Measurements from ENCODE around the gene UNC119.
"Not testable (repeated sequence)": the region's sequence is repeated elsewhere in the genome, so short reads cannot be mapped to it uniquely, and the experiment has no call there.

The UNC119 gene

DNA sequence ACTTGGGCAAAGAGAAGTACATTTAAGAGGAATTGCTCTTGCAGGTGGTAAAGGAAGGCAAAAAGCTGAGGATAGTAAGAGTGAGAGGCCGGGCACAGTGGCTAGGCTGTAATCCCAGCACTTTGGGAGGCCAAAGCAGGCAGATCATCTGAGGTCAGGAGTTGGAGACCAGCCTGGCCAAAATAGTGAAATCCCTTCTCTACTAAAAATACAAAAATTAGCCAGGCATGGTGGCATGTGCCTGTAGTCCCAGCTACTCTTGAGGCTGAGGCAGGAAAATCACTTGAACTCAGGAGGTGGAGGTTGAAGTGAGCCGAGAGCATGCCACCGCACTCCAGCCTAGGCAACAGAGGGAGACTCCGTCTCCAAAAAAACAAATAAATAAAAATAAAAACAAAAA lies 30.1 kb downstream of the UNC119 start:
- not testable (repeated sequence) for DNase-seq (ENCODE audit: low read depth)

GRCh38 chr17:28521311-28522085 lies 30.9 kb downstream of the UNC119 start:
- DNase-seq (ENCODE audit: low read depth) = no peak

- no peak for DNase-seq (ENCODE audit: low read depth)
These were observed 31.7 kb downstream of the UNC119 start for GRCh38 chr17:28520687-28521086.

GRCh38 chr17:28519236-28519635 lies 33.2 kb downstream of the UNC119 start:
- no peak for DNase-seq (ENCODE audit: low read depth)

DNA sequence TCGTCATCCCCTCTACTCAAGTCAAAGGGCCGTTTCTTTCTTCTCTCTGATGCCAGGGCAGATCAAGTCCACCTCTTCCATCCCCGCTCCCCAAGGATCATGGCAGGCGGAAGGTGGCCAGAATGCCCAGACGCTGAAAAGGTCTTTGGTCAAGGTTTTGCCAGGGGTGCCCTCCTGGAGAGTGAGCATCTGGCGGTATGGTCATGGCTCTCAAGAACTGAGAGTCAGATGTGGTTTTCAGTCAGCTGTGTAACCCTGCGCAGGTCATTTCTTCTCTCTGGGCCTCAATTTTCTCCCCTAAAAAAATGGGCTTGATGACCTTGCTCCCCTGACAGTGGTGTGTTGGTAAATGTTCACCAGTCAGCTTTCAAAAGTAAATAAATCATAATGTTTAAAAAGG lies 33.8 kb downstream of the UNC119 start:
- DNase-seq (ENCODE audit: low read depth) = no peak

- no peak for DNase-seq (ENCODE audit: low read depth)
These were observed 34.3 kb downstream of the UNC119 start for GRCh38 chr17:28518132-28518531.

GRCh38 chr17:28515518-28515917 lies 36.9 kb downstream of the UNC119 start:
- no peak for DNase-seq (ENCODE audit: low read depth)

DNA sequence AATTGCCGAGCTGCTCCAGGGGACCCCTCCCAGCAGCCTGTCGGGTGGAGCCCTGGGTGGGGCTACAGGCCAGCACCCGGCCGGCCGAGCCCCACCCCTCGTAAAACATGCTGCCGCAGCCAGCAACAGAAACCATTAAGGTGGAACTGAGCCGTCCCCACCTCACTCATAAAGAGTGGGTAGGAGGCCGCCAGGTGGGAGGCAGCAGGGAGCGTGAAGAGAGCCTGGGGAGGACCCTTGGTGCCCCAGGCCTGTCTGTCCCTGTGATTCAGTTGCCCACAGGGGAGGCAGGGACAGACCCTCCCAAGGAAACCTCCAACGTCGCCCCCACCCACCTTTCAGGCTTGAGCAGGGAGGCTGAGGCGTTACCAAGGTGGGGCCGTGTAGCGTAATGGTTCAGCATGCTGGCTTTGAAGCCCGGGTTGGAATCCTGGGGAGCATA lies 37.8 kb downstream of the UNC119 start:
- no peak for DNase-seq (ENCODE audit: low read depth)

DNA sequence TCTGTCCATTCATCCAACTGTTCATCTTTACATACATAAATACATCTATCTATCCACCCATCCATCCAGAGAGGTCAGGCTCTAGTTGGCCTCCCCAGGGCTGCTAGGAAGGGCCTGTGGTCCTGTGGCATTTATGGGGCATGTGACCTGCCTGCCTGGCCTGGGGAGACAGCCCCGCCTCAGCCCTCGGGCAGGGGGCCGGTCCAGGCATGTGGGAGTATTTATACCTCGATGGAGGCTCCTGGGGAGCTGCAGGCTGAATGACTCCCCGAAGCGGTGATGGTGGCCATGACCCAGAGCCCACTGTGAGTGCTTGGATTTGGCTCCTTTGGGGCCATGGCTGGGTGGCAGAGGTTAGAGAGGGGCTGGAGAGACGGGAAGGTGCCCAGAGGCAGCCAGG lies 38.9 kb downstream of the UNC119 start:
- no peak for DNase-seq (ENCODE audit: low read depth)

GRCh38 chr17:28511858-28512461 lies 40.5 kb downstream of the UNC119 start:
- no peak for DNase-seq (ENCODE audit: low read depth)

GRCh38 chr17:28509789-28510188 lies 42.6 kb downstream of the UNC119 start:
- no peak for DNase-seq (ENCODE audit: low read depth)

GRCh38 chr17:28508211-28508724 lies 44.2 kb downstream of the UNC119 start:
- no peak for DNase-seq (ENCODE audit: low read depth)

GRCh38 chr17:28507567-28508203 lies 44.7 kb downstream of the UNC119 start:
- no peak for DNase-seq (ENCODE audit: low read depth)

- DNase-seq (ENCODE audit: low read depth) = no peak
These were observed 45.5 kb downstream of the UNC119 start for GRCh38 chr17:28506763-28507487.

- DNase-seq (ENCODE audit: low read depth) = no peak
These were observed 46.3 kb downstream of the UNC119 start, which contains the start of gene FOXN1 for GRCh38 chr17:28505986-28506665. FOXN1 (plus strand) TSS chr17:28506348; CDS start chr17:28523970, 17,622 bp downstream.

DNA sequence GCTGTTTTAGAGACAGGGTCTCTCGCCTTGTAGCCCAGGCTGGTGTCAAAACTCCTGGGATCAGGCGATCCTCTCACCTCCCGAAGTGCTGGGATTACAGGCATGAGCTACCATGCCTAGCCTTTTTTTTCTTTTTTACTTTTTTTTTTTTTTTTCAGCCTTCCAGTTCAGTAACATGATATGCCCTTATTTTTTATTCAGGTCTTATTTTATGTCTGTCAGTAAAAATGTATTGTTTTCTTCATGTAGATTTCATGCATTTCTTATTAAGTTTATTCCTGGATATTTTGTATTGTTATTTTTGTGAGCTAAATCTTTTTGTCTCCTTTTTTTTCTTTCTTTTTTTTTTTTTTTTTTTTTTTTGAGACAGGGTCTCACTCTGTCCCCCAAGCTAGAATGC lies 49.0 kb downstream of the UNC119 start:
- DNase-seq (ENCODE audit: low read depth) = no peak

DNA sequence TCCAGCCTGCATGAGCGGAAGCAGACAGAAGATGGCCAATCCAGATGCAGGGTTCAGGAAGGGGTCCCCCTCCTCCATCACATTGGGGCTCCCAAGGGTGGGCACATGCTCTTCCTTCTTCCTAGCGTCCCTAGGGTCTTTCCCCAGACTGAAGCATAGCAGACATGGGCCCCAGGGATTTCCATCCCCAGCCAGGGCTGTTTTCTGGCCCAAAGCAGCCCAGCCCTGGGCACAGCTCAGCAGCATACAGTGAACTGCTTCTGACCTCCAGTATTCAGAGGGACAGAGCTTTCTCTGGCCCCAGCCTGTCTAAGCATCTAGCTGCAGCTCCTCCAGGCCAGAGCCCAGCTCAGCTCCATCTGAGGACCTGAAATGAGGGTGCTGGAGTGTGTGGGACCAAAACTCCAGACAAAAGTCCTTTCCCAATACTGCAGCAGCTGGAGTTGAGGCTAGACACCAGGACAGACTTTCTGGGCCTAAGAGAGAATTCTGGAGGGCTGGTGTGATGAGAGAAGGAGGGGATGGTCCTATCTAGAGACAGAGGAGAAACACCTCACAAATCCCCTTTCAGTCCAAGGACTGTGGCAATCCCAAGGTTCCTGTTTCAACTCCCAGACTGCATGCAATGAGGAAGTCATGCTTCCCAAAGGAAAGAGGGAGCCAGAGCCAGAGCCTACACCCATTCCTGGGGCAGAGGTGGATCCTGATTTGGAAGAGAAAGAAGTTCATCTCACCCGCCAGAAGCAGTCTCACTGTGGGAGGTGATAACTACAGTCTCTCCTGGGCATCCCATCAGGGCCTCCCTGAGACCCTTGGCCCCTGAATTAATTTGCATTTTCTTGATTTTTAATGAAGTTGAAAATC lies 50.8 kb downstream of the UNC119 start:
- no peak for DNase-seq (ENCODE audit: low read depth)

GRCh38 chr17:28500712-28501379 lies 51.6 kb downstream of the UNC119 start:
- no peak for DNase-seq (ENCODE audit: low read depth)

DNA sequence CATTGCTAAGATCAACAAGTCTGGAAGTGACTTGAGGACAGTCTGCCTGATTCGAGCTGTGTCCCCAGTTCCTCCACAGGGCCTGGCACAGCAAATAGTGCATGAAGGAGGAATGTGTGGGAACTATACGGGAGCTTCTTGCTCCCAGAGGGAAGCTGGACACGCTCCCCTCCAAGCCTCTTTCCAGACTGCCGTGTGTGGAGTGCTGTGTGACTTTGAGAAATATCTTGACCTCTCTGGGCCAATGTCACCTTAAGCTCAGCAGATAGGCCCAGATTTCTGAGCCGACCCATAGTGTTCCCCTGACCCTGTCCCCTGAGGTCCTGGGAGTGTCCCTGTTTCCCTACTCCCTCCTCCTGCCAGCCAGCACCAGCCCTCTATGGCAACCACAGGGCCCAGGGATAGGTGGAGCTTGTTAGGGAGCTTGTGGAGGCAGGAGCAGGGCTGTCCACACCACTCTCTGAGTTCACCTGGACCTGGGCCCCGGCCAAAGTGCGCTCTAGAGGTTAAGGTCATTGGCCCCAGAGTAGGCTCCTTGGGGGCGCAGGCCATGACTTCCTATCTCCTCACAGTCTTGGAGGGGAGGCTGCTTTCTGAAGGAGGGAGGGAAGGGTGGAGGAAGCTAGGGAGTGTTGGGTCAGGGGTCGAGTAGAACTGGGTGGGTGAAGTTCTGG lies 52.6 kb downstream of the UNC119 start:
- no peak for DNase-seq (ENCODE audit: low read depth)

DNA sequence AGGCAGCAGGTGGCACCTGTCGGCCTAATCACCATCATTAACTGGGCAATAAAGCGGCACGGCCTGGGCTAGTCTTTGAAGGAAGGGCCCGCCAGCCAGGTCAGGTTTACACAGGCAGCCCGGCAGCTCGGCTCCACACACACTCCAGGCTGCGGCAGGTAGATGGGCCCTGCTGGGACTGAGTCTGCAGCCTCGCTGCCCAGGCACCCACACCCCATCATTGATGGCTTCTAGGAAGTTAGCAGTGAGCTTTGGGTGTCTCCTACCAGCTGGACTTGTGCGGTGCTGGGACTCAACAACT lies 53.1 kb downstream of the UNC119 start:
- DNase-seq (ENCODE audit: low read depth) = no peak

Data from CMK (cell line).